Endothelial cell (in vitro differentiated cells): ENCODE results near the gene PDZD4. TPM values are rescaled to one million over a fixed set of nuclear protein-coding genes. Genes with fewer than 3 reads are reported as not detected.

ENCODE experiments used
- DNase-seq: peaks from one replicate; pipeline ENCODE4 v3.0.0; 2021; ENCODE audit warnings: low spot score
- H3K27ac Mint-ChIP-seq: one replicate; pipeline ENCODE4 v1.8.0; 2021; ENCODE audit warnings: mixed read lengths, inconsistent platforms; ENCODE audit not compliant: unreplicated experiment
- H3K27me3 Mint-ChIP-seq: one replicate; pipeline ENCODE4 v1.8.0; 2021; ENCODE audit warnings: mild to moderate bottlenecking, moderate library complexity, mixed read lengths, inconsistent platforms; ENCODE audit not compliant: unreplicated experiment
- H3K36me3 Mint-ChIP-seq: one replicate; pipeline ENCODE4 v1.8.0; 2021; ENCODE audit warnings: mild to moderate bottlenecking, low read depth, mixed read lengths, inconsistent platforms; ENCODE audit not compliant: unreplicated experiment
- H3K4me1 Mint-ChIP-seq: one replicate; pipeline ENCODE4 v1.8.0; 2021; ENCODE audit warnings: mild to moderate bottlenecking, mixed read lengths, inconsistent platforms; ENCODE audit not compliant: unreplicated experiment
- H3K4me3 Mint-ChIP-seq: one replicate; pipeline ENCODE4 v1.8.0; 2021; ENCODE audit warnings: mild to moderate bottlenecking, mixed read lengths, inconsistent platforms; ENCODE audit not compliant: unreplicated experiment
- H3K9me3 Mint-ChIP-seq: one replicate; pipeline ENCODE4 v1.8.0; 2021; ENCODE audit warnings: mixed read lengths, inconsistent platforms; ENCODE audit not compliant: unreplicated experiment
- CTCF ChIP-seq: fragments of 200-600 bp; sonication (generic); IDR thresholded peaks from one replicate; pipeline ENCODE4 v1.5.0; 2021; ENCODE audit warnings: antibody characterized with exemption; ENCODE audit not compliant: unreplicated experiment
- total RNA-seq: library from RNA; stranded (reverse); fragmentation: NEBNext Ultra II Directional; extraction: Animal tissue kit (Norgen Biotek cat#: 25700); gene quantifications from one replicate; pipeline ENCODE4 v1.2.1, GENCODE V29; 2021; ENCODE audit not compliant: unreplicated experiment

PDZD4 gene
- total RNA-seq, 1 donor from 2014 or later = 2.6 TPM

- Mint-ChIP-seq H3K4me1 (peaks cover 10% of the 10 kb centered on the region), H3K9me3 (no peaks in the 10 kb centered on the region), H3K4me3 (no peak overlapping the region), H3K27ac (no peak overlapping the region), H3K36me3 (no peaks in the 10 kb centered on the region), H3K27me3 (peaks cover 2% of the 10 kb centered on the region)
- no peak for DNase-seq
- TF ChIP-seq CTCF = no peak
Observed at GRCh38 chrX:153816831-153817690, 13.3 kb downstream of the PDZD4 start.

GRCh38 chrX:153814591-153815315 lies 15.6 kb downstream of the PDZD4 start:
- no peaks in the 10 kb centered on the region for H3K9me3 Mint-ChIP-seq
- no peak for DNase-seq
- H3K4me1 Mint-ChIP-seq = peaks cover 10% of the 10 kb centered on the region
- peaks cover 3% of the 10 kb centered on the region for H3K27me3 Mint-ChIP-seq
- no peaks in the 10 kb centered on the region for H3K36me3 Mint-ChIP-seq
- no peak overlapping the region for H3K4me3 Mint-ChIP-seq
- TF ChIP-seq CTCF = no peak
- H3K27ac Mint-ChIP-seq = no peak overlapping the region

DNA sequence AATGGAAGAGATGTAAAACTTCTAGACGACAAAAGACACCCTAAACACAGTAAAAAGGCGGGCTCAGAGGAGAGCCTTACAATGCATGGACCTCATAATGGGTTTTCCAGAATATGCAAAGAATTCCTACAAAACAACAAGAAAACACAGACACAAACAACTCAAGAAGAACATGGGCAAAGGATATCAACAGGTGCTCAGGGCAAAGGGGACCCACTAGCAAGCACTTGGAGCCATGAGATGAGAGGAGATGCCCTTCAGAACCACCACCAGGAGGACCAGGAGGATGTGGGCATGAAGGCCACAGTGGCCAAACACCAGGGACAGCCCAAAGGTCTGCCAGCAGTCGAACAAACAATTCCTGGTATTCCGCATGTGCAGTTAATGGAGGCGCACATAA lies 17.2 kb downstream of the PDZD4 start:
- Mint-ChIP-seq H3K9me3 (no peaks in the 10 kb centered on the region), H3K27ac (no peak overlapping the region)
- TF ChIP-seq CTCF = no peak

DNA sequence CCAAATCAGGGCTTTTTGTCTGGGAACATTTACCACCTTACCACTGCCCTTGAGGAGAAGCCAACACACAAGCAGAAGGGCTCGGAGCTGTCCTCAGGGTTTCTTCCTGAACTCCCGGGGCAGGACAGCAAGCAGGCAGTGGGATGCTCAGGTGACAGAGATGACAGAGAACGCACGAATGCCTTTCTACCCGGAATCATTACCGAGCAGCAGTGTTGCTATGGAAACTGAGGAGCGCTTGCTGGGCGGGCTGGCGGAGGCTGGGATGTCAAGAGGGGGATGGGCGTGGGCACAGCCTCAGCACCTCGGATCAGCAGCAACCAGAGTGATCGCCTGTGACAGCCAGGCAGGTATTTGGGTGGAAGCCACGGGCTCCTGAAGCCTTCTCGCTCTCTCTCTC lies 18.1 kb downstream of the PDZD4 start:
- Mint-ChIP-seq H3K36me3 (no peaks in the 10 kb centered on the region), H3K9me3 (no peaks in the 10 kb centered on the region), H3K4me1 (peaks cover 6% of the 10 kb centered on the region), H3K27me3 (peaks cover 3% of the 10 kb centered on the region), H3K4me3 (no peak overlapping the region), H3K27ac (no peak overlapping the region)
- DNase-seq = no peak
- TF ChIP-seq CTCF = no peak

More for the DNA sequence above, 17.2 kb downstream of the PDZD4 start:
- Mint-ChIP-seq H3K36me3 (no peaks in the 10 kb centered on the region), H3K27me3 (peaks cover 3% of the 10 kb centered on the region), H3K4me1 (peaks cover 10% of the 10 kb centered on the region), H3K4me3 (no peak overlapping the region)
- no peak for DNase-seq

DNA sequence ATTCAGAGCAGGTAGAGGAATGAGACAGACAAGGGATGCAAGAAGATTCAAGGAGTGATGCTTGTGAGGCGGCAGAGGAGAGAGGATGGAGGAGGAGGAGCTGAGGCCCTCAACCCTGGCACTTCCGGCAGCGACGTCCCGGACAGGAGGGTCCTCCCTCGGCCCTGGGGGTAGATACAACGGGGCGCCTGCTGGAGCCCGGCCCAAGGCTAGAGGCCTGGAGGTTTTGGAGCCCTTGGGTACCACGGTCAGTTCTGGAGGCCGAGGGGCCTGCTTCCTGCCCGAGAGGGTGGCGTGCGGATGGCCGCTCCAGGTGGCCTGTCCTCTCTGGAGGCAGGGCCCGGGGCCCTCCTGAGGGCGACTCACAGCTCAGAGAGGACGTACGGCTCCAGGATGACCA lies 22.4 kb downstream of the PDZD4 start:
- no peaks in the 10 kb centered on the region for H3K9me3 Mint-ChIP-seq
- TF ChIP-seq CTCF = no peak
- no peak overlapping the region for H3K4me3 Mint-ChIP-seq
- peaks cover 5% of the 10 kb centered on the region for H3K27me3 Mint-ChIP-seq
- no peaks in the 10 kb centered on the region for H3K36me3 Mint-ChIP-seq
- H3K4me1 Mint-ChIP-seq = no peaks in the 10 kb centered on the region
- H3K27ac Mint-ChIP-seq = no peak overlapping the region
- DNase-seq = no peak
